ENCODE data around the gene PBXIP1.

The PBXIP1 gene
- 40.4 to 838 (median 430) reads per million in 9 experiments for total RNA-seq

GRCh38 chr1:154955718-154956543 lies at the start of gene PBXIP1:
Gene PBXIP1 (minus strand): TSS chr1:154956099. CDS start chr1:154953721, 2,378 bp downstream.
- Mint-ChIP-seq H3K36me3 (ENCODE audit: insufficient read depth) (peaks cover 76% of the 10 kb centered on the region), H3K4me3 (peak within 1 kb of the TSS; percentile 95 to 99), H3K4me1 (ENCODE audit: low read depth in 2 of 2) (peaks cover 58 to 68% of the 10 kb centered on the region in 2 donors), H3K27me3 (no peaks in the 10 kb centered on the region), H3K27ac (peak within 1 kb of the TSS; percentile 99 to 100), H3K9me3 (no peaks in the 10 kb centered on the region)
- peak; percentile 40 for ATAC-seq (replicated peaks)
- DNase-seq, result peak; percentile 87 to 91 (median 87)

- no peaks in the 10 kb centered on the region for H3K9me3 Mint-ChIP-seq
- H3K4me3 Mint-ChIP-seq, result peak overlapping the region; percentile 96 to 97
- H3K4me1 Mint-ChIP-seq (ENCODE audit: low read depth in 2 of 2), result peaks cover 32 to 52% of the 10 kb centered on the region in 2 donors
- no peaks in the 10 kb centered on the region for H3K27me3 Mint-ChIP-seq
- H3K27ac Mint-ChIP-seq, result peak overlapping the region; percentile 88 to 91
- ATAC-seq (replicated peaks) (no peak), DNase-seq (no peak)
- H3K36me3 Mint-ChIP-seq (ENCODE audit: insufficient read depth), result peaks cover 9% of the 10 kb centered on the region
Observed at GRCh38 chr1:155005076-155006011, 49.4 kb upstream of the PBXIP1 start.

GRCh38 chr1:155004352-155005075 lies 48.6 kb upstream of the PBXIP1 start:
- no peak for DNase-seq
- Mint-ChIP-seq H3K4me3 (peak overlapping the region; percentile 96 to 97), H3K36me3 (ENCODE audit: insufficient read depth) (peaks cover 9% of the 10 kb centered on the region), H3K27ac (peak overlapping the region; percentile 88 to 90), H3K9me3 (no peaks in the 10 kb centered on the region), H3K4me1 (ENCODE audit: low read depth in 2 of 2) (peaks cover 31 to 49% of the 10 kb centered on the region in 2 donors), H3K27me3 (no peaks in the 10 kb centered on the region)
- ATAC-seq (replicated peaks), result no peak

- H3K36me3 Mint-ChIP-seq (ENCODE audit: insufficient read depth), result peaks cover 14% of the 10 kb centered on the region
- peaks cover 35 to 50% of the 10 kb centered on the region in 2 donors for H3K4me1 Mint-ChIP-seq (ENCODE audit: low read depth in 2 of 2)
- no peaks in the 10 kb centered on the region for H3K9me3 Mint-ChIP-seq
- H3K27ac Mint-ChIP-seq, result peak overlapping the region; percentile 88 to 93
- ATAC-seq (replicated peaks) (no peak), DNase-seq (no peak)
- H3K27me3 Mint-ChIP-seq, result no peaks in the 10 kb centered on the region
- peak overlapping the region; percentile 96 to 97 for H3K4me3 Mint-ChIP-seq
Observed at GRCh38 chr1:155003766-155004351, 48.0 kb upstream of the PBXIP1 start.

GRCh38 chr1:155003227-155003765 lies 47.4 kb upstream of the PBXIP1 start:
- Mint-ChIP-seq H3K27me3 (no peaks in the 10 kb centered on the region), H3K4me3 (peak overlapping the region; percentile 96 to 97), H3K4me1 (ENCODE audit: low read depth in 2 of 2) (peaks cover 36 to 49% of the 10 kb centered on the region in 2 donors), H3K36me3 (ENCODE audit: insufficient read depth) (peaks cover 18% of the 10 kb centered on the region), H3K9me3 (no peaks in the 10 kb centered on the region), H3K27ac (peak overlapping the region; percentile 88 to 93)
- DNase-seq (no peak), ATAC-seq (replicated peaks) (no peak)

DNA sequence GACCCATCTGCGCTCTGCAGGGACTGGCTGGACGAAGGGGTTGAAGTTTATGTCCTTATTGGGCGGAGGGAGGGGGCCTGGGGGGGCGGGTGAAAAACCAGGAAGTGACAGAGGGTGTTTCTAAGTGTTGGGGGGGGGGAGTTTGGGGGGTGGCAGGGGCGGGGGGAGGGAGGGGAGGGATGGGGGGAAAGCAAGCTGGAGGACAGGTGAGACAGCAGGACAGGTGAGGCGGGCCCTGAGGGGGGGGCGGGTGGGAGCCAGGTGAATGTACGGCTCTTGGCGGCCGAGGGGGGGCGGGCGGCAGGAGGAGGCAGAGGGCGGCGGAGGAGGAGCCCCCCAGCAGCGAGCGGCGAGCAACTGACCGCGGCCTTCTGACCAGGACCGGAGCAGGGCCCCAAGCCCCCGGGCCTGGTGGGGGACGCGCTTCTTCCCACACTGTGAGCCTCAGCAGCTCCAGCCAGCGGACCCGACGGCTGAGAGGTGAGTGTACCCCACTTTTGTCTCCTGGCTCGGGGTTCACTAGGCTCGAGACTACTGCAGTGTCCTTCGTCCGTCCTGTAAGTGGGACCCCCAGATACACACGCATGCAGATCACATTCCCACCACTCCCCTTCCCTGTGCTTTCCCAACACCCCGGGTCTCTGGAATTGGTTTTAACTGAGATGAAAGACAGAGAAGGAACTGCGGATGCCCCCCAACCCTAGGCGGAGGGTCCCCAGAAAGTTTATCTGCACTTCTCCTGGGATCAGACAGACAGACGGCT lies 46.7 kb upstream of the PBXIP1 start, which contains the start of gene ZBTB7B:
Gene ZBTB7B (plus strand): TSS at position 339 of the 763 bp plus-strand sequence. CDS start 11,859 bp downstream, outside the sequence.
- Mint-ChIP-seq H3K4me3 (peak within 1 kb of the TSS; percentile 96 to 97), H3K9me3 (no peaks in the 10 kb centered on the region), H3K27ac (peak within 1 kb of the TSS; percentile 88 to 93), H3K27me3 (no peaks in the 10 kb centered on the region), H3K36me3 (ENCODE audit: insufficient read depth) (peaks cover 21% of the 10 kb centered on the region), H3K4me1 (ENCODE audit: low read depth in 2 of 2) (peaks cover 36 to 52% of the 10 kb centered on the region in 2 donors)
- DNase-seq (no peak), ATAC-seq (replicated peaks) (peak; percentile 6)

GRCh38 chr1:155001675-155002463 lies 46.0 kb upstream of the PBXIP1 start:
- no peaks in the 10 kb centered on the region for H3K27me3 Mint-ChIP-seq
- peak; percentile 77 for ATAC-seq (replicated peaks)
- DNase-seq, result peak; percentile 95 to 98 (median 96)
- peaks cover 39 to 52% of the 10 kb centered on the region in 2 donors for H3K4me1 Mint-ChIP-seq (ENCODE audit: low read depth in 2 of 2)
- H3K9me3 Mint-ChIP-seq, result no peaks in the 10 kb centered on the region
- peaks cover 21% of the 10 kb centered on the region for H3K36me3 Mint-ChIP-seq (ENCODE audit: insufficient read depth)
- peak overlapping the region; percentile 86 to 88 for H3K27ac Mint-ChIP-seq
- H3K4me3 Mint-ChIP-seq, result peak overlapping the region; percentile 96 to 97

DNA sequence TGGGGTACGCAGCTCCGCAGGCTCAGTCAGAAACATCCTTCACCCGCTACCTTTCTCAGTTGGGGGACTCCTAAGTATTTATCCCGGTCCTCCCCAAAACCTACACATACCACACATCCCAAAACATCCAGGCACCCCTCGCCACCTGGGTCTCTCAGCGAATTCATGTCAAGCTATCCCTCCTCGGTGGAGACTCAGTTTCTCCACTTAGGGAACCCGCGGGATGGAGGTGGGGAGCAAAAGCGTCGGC lies 45.5 kb upstream of the PBXIP1 start:
- no peaks in the 10 kb centered on the region for H3K27me3 Mint-ChIP-seq
- no peaks in the 10 kb centered on the region for H3K9me3 Mint-ChIP-seq
- H3K36me3 Mint-ChIP-seq (ENCODE audit: insufficient read depth), result peaks cover 21% of the 10 kb centered on the region
- ATAC-seq (replicated peaks) (no peak), DNase-seq (no peak)
- peak overlapping the region; percentile 96 to 97 for H3K4me3 Mint-ChIP-seq
- H3K27ac Mint-ChIP-seq, result peak overlapping the region; percentile 86 to 88
- H3K4me1 Mint-ChIP-seq (ENCODE audit: low read depth in 2 of 2), result peaks cover 34 to 46% of the 10 kb centered on the region in 2 donors

DNA sequence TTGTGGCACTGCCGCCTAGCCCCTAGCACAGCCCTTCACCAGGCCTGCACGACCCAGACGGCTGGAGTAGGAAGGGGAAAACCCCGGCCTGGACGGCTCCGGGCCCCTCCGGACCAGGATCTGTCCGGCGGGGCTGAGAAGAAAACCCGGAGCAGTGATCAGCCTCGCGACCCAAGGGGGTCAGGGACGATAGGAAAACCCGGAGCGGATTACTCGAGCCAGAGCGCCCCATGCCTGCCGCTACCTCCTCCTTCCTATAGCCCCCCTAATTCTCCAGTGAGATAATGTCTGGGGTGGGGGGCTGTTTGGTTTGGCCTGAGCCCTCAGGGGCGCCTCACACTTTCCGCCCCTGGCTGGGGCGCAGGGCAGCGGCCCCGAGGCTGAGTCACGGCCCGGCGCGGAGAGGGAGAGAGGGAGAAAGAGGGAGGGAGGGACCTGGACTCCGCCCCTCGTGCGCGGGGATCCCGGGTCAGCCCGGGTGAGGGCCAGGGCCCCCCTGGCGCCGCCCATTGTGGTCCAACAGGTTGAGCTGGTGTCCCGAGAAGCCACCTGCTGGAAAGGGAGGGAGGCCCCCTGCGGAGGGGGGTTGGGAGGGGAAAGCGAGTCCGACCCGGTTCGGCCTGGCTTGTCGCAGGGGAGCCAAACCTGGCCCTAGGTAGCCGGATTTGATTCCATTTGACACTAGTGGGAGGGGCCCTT lies 45.0 kb upstream of the PBXIP1 start:
- Mint-ChIP-seq H3K27ac (peak overlapping the region; percentile 86 to 88), H3K9me3 (no peaks in the 10 kb centered on the region), H3K36me3 (ENCODE audit: insufficient read depth) (peaks cover 21% of the 10 kb centered on the region), H3K4me3 (peak overlapping the region; percentile 96 to 97), H3K4me1 (ENCODE audit: low read depth in 2 of 2) (peaks cover 29 to 42% of the 10 kb centered on the region in 2 donors), H3K27me3 (no peaks in the 10 kb centered on the region)
- peak; percentile 61 to 67 (median 63) for DNase-seq
- ATAC-seq (replicated peaks), result peak; percentile 32

- H3K9me3 Mint-ChIP-seq, result no peaks in the 10 kb centered on the region
- no peaks in the 10 kb centered on the region for H3K27me3 Mint-ChIP-seq
- ATAC-seq (replicated peaks), result no peak
- H3K36me3 Mint-ChIP-seq (ENCODE audit: insufficient read depth), result peaks cover 21% of the 10 kb centered on the region
- H3K4me1 Mint-ChIP-seq (ENCODE audit: low read depth in 2 of 2), result peaks cover 29 to 37% of the 10 kb centered on the region in 2 donors
- peak overlapping the region; percentile 96 to 97 for H3K4me3 Mint-ChIP-seq
- peak overlapping the region; percentile 74 to 88 for H3K27ac Mint-ChIP-seq
- peak in 1 of 3 experiments; percentile 32 for DNase-seq
Observed at GRCh38 chr1:155000411-155000725, 44.5 kb upstream of the PBXIP1 start.
